T-cell (primary cell): ENCODE results near the gene BDKRB1. TPM values are rescaled to one million over a fixed set of nuclear protein-coding genes. Genes with fewer than 3 reads are reported as not detected.

Source experiments
- ATAC-seq, 4 experiments: fragments of 200-7000 bp in 3 of 4; fragments of 150-1000 bp in 1 of 4; cut with Tn5 transposase; replicated peaks in 1 of 4; 1 replicate in 3 of 4; 2 replicates in 1 of 4; pipeline ENCODE4 v1.10.0; 2021; ENCODE audit warnings: moderate library complexity in 3 of 4, mild to moderate bottlenecking in 2 of 4, moderate number of reproducible peaks in 1 of 4
- CTCF ChIA-PET, 2 donors: fragments of 300-600 bp; sonication (Branson Sonifier 250); formaldehyde crosslinking; loops; one replicate each; lab custom pipeline; 2022; ENCODE audit warnings: antibody characterized with exemption in 2 of 2; lab: Charles Lee
- POLR2A ChIA-PET, 2 donors: fragments of 300-600 bp; sonication (Branson Sonifier 250); formaldehyde crosslinking; loops; one replicate each; lab custom pipeline; 2022; ENCODE audit warnings: antibody characterized with exemption in 2 of 2; lab: Charles Lee
- DNase-seq, 35 experiments: peaks; one replicate each; pipeline versions ENCODE4 v3.0.0 to v3.0.0-alpha.2; 2013 to 2023
- H3K27ac ChIP-seq: one replicate; pipeline ENCODE4 v1.5.1; 2013; ENCODE audit warnings: low read length
- H3K27me3 ChIP-seq, 2 experiments: replicated peaks in 1 of 2; 1 replicate in 1 of 2; 2 replicates in 1 of 2; pipeline versions ENCODE4 v1.6.1 to v1.7.0; 2013; ENCODE audit warnings: low read length in 1 of 2, mixed read lengths in 1 of 2; ENCODE audit not compliant: control insufficient read depth in 2 of 2, insufficient read depth in 2 of 2; ENCODE audit errors: extremely low read depth in 1 of 2
- H3K36me3 ChIP-seq, 2 donors: 1 replicate in 1 of 2; 2 replicates in 1 of 2; pipeline versions ENCODE4 v1.6.1 to v1.7.0; 2013; ENCODE audit warnings: low read length in 1 of 2; ENCODE audit not compliant: control insufficient read depth in 2 of 2, insufficient read depth in 1 of 2; ENCODE audit errors: extremely low read depth in 1 of 2
- H3K4me1 ChIP-seq, 2 experiments: 1 replicate in 1 of 2; 2 replicates in 1 of 2; pipeline versions ENCODE4 v1.6.1 to v1.7.0; 2013; ENCODE audit warnings: low read length in 2 of 2, mixed read lengths in 1 of 2; ENCODE audit not compliant: insufficient read depth in 2 of 2, control insufficient read depth in 1 of 2; ENCODE audit errors: extremely low read depth in 1 of 2
- H3K4me3 ChIP-seq, 2 donors: 1 replicate in 1 of 2; 2 replicates in 1 of 2; pipeline versions ENCODE4 v1.5.1 to v1.7.0; 2013; ENCODE audit warnings: mild to moderate bottlenecking in 2 of 2, low read length in 1 of 2, moderate library complexity in 1 of 2; ENCODE audit not compliant: control insufficient read depth in 1 of 2; ENCODE audit errors: extremely low read depth in 1 of 2
- H3K9me3 ChIP-seq: 2 replicates; pipeline ENCODE4 v1.7.0; 2013
- H3K27ac Mint-ChIP-seq, 2 donors: one replicate each; pipeline ENCODE4 v1.8.0; 2020 to 2021; ENCODE audit warnings: mild to moderate bottlenecking in 2 of 2, mixed read lengths in 2 of 2
- H3K27me3 Mint-ChIP-seq, 2 donors: one replicate each; pipeline ENCODE4 v1.8.0; 2021 to 2022; ENCODE audit warnings: mixed read lengths in 2 of 2
- H3K36me3 Mint-ChIP-seq: one replicate; pipeline ENCODE4 v1.8.0; 2021; ENCODE audit warnings: mixed read lengths
- H3K4me1 Mint-ChIP-seq, 3 donors: one replicate each; pipeline ENCODE4 v1.8.0; 2020 to 2022; ENCODE audit warnings: mixed read lengths in 3 of 3, mild to moderate bottlenecking in 1 of 3
- H3K4me3 Mint-ChIP-seq, 3 donors: one replicate each; pipeline ENCODE4 v1.8.0; 2020 to 2022; ENCODE audit warnings: mild to moderate bottlenecking in 3 of 3, mixed read lengths in 3 of 3, moderate library complexity in 3 of 3
- H3K9me3 Mint-ChIP-seq, 3 donors: one replicate each; pipeline ENCODE4 v1.8.0; 2020 to 2022; ENCODE audit warnings: mixed read lengths in 3 of 3
- WGBS: methylation state at CpG from one replicate; pipeline ENCODE4 v1.1.5; 2013; ENCODE audit warnings: missing lambda C conversion rate; ENCODE audit not compliant: insufficient coverage; 5-methylcytosine and 5-hydroxymethylcytosine counted together
- total RNA-seq, 35 experiments: library from RNA in 6 of 35; stranded (reverse) in 6 of 35; fragments of 120-200 nt in 1 of 35; gene quantifications; one replicate each; pipeline versions ENCODE4 v1.2.1 to v1.2.4 and lab custom pipeline; 2013 to 2026

The BDKRB1 gene
- total RNA-seq, 5 donors from 2014 or later (not counting 1 experiment from before 2014, with no cell fraction given), result not detected

DNA sequence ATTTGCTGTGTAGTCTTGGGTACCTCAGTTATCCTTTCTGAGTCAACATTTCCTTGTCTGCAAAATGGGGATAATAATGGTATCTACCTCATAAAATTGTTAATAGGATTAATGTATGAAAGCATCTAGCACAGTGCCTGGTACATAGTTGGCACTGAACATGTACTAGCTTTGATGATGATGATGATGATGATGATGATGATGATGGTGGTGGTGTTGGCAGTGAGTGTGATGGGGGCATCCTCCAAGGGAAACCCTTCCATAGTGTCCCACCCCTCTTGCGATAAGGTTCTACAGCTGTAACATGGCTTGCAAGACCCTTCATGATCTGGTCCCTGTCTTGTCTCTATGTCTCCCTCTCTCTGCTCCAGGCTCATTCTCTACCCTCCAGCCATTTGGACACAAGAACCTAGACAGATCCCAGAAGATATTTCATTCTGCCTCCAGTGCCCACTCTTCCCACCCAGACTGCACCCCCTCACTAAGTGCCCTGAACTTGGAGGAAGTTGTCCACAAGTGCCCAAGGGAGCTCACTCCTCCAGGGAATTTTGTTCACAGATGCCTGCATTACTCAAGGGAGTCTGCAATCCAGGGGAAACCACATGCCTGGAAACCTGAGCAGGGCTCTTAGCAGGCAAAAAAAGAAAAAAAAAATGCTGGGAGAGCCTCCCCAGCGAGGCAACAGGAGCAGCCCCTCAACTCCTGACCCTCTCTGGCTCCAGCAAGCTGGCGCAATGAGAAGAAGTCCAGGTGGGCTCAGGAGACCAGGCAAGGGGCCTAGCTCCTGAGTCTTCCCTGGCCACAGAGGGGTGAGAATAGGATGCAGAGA, 10.1 kb upstream of the BDKRB1 start:
- CTCF ChIA-PET, result no interaction called here
- no peaks in the 10 kb centered on the region for H3K4me1 Mint-ChIP-seq

DNA sequence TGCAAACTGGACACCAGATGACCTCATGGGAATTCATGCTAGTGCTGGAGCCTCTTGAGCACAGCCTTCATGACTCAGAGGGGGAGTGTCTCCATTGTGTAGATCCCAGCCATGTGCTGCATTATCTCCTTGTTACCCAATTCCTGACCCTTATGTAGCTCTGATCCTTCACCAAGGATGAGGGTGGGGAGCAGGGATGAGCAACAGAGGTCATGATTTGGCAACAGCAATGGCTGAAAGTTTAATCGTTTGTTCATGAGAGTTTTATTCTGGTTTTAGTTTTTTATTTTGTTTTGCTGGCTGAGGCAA, 9.5 kb upstream of the BDKRB1 start:
- DNase-seq, result no peak

More for the DNA sequence above, 10.1 kb upstream of the BDKRB1 start:
- WGBS, result 78% methylated on average over 3 of the region's 3 CpGs
- H3K4me3 Mint-ChIP-seq, result no peak overlapping the region
- H3K27ac Mint-ChIP-seq, result no peak overlapping the region
- Histone ChIP-seq H3K27me3 (peaks cover 0 to 15% of the 10 kb centered on the region in 2 experiments), H3K27ac (no peak overlapping the region), H3K9me3 (no peaks in the 10 kb centered on the region), H3K36me3 (no peaks in the 10 kb centered on the region), H3K4me3 (no peak overlapping the region), H3K4me1 (no peaks in the 10 kb centered on the region)
- POLR2A ChIA-PET, result no interaction called here
- peaks cover 17 to 25% of the 10 kb centered on the region in 2 donors for H3K27me3 Mint-ChIP-seq
- DNase-seq (no peak), ATAC-seq (no peak)
- no peaks in the 10 kb centered on the region for H3K36me3 Mint-ChIP-seq
- peaks cover 0 to 6% (median 0%) of the 10 kb centered on the region in 3 donors for H3K9me3 Mint-ChIP-seq

DNA sequence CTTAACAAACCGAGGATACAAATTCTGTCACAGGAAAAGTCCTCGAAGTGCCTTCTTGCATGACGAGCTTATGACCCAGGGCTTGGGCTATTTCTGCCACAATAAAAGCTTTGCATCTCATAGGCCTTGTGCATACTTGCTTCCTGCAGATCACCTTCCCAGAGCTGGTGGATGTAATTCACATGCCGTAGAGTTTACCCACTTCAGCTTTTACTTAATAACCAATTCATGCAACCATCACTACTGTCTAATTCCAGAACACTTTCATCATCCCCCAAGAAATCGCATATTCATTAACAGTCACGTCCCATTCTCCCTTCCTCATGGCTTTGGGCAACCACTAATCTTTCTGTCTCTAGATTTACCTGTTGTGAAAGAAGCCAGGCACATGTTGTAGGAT, 9.0 kb upstream of the BDKRB1 start:
- Histone ChIP-seq H3K36me3 (no peaks in the 10 kb centered on the region), H3K27me3 (peaks cover 0 to 14% of the 10 kb centered on the region in 2 experiments), H3K9me3 (no peaks in the 10 kb centered on the region), H3K4me1 (no peaks in the 10 kb centered on the region), H3K27ac (no peak overlapping the region), H3K4me3 (no peak overlapping the region)
- no peaks in the 10 kb centered on the region for H3K36me3 Mint-ChIP-seq
- WGBS, result 84% methylated on average over 4 of the region's 6 CpGs
- H3K27me3 Mint-ChIP-seq, result peaks cover 22 to 35% of the 10 kb centered on the region in 2 donors
- DNase-seq, result no peak
- H3K4me1 Mint-ChIP-seq, result no peaks in the 10 kb centered on the region
- ChIA-PET CTCF (interaction anchor here in 1 of 2 donors (0.7 kb wide), 1 partner anchor 51 kb away, joined by 3 read pairs; no protein-coding TSS in a partner anchor), POLR2A (no interaction called here)
- no peak for ATAC-seq
- no peak overlapping the region for H3K27ac Mint-ChIP-seq
- H3K4me3 Mint-ChIP-seq, result no peak overlapping the region
- peaks cover 0 to 6% (median 0%) of the 10 kb centered on the region in 3 donors for H3K9me3 Mint-ChIP-seq

More for the DNA sequence above, 9.5 kb upstream of the BDKRB1 start:
- H3K36me3 Mint-ChIP-seq, result no peaks in the 10 kb centered on the region
- Histone ChIP-seq H3K36me3 (no peaks in the 10 kb centered on the region), H3K4me3 (no peak overlapping the region), H3K27me3 (peaks cover 0 to 11% of the 10 kb centered on the region in 2 experiments), H3K4me1 (no peaks in the 10 kb centered on the region), H3K27ac (no peak overlapping the region), H3K9me3 (no peaks in the 10 kb centered on the region)
- peaks cover 0 to 6% (median 0%) of the 10 kb centered on the region in 3 donors for H3K9me3 Mint-ChIP-seq
- peaks cover 19 to 29% of the 10 kb centered on the region in 2 donors for H3K27me3 Mint-ChIP-seq
- no peak for ATAC-seq
- no peaks in the 10 kb centered on the region for H3K4me1 Mint-ChIP-seq
- WGBS, result 80% methylated on average over 1 of the region's 1 CpG
- ChIA-PET POLR2A (no interaction called here), CTCF (no interaction called here)
- no peak overlapping the region for H3K4me3 Mint-ChIP-seq
- H3K27ac Mint-ChIP-seq, result no peak overlapping the region

DNA sequence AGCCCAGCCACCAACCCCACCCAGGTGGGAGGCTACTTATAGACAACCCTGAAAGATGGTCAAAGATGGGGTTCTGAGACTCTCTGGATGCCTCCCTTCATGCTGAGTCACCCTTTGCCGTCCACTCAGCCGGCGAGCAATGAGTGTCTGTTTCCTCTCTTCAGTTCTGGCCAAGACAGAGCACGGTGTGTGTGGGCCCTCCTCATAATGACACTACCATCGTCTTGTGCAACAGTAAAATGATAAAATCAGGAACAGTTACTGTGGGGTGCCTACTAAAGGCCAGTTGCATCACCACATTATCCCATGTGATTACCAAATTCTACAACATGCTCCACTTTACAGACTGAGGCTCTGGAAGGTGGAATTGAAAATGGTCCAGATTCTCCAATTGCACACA, 7.0 kb upstream of the BDKRB1 start:
- H3K4me1 ChIP-seq, result no peaks in the 10 kb centered on the region
- H3K4me3 ChIP-seq, result no peak overlapping the region
- 60% methylated on average over 2 of the region's 5 CpGs for WGBS
- Mint-ChIP-seq H3K27ac (no peak overlapping the region), H3K9me3 (peaks cover 0 to 6% (median 0%) of the 10 kb centered on the region in 3 donors), H3K4me1 (no peaks in the 10 kb centered on the region), H3K36me3 (no peaks in the 10 kb centered on the region), H3K27me3 (peaks cover 39 to 51% of the 10 kb centered on the region in 2 donors), H3K4me3 (no peak overlapping the region)
- ATAC-seq, result no peak
- H3K27me3 ChIP-seq, result peaks cover 0 to 34% of the 10 kb centered on the region in 2 experiments
- ChIA-PET CTCF (no interaction called here), POLR2A (no interaction called here)
- H3K9me3 ChIP-seq, result no peaks in the 10 kb centered on the region
- DNase-seq, result no peak
- no peaks in the 10 kb centered on the region for H3K36me3 ChIP-seq
- no peak overlapping the region for H3K27ac ChIP-seq

DNA sequence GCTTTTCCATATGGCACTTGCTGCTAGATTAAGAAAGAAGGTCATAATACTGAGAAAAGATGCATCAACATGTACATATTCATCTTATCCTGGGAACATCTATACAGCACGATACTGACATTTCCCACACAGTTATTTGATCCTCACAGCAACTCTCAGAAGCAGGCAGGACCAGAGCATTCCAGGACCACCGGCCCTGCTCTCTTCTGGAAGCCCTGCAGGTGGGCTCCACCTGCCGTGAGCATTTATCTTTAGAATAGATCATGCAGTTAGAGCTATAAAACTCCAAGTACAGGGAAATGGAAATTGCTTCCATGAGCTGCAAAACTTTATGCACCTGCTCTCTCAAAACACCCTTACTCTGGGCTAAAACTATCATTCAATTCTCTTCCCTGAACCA, 5.5 kb upstream of the BDKRB1 start:
- Mint-ChIP-seq H3K36me3 (no peaks in the 10 kb centered on the region), H3K9me3 (peaks cover 0 to under 1% (median 0%) of the 10 kb centered on the region in 3 donors), H3K4me1 (no peaks in the 10 kb centered on the region), H3K27ac (no peak overlapping the region), H3K27me3 (peaks cover 48 to 54% of the 10 kb centered on the region in 2 donors), H3K4me3 (no peak overlapping the region)
- Histone ChIP-seq H3K4me3 (no peak overlapping the region), H3K9me3 (no peaks in the 10 kb centered on the region), H3K27me3 (peaks cover 0 to 42% of the 10 kb centered on the region in 2 experiments), H3K36me3 (no peaks in the 10 kb centered on the region), H3K4me1 (no peaks in the 10 kb centered on the region), H3K27ac (no peak overlapping the region)
- DNase-seq, result no peak
- ATAC-seq, result no peak
- WGBS, result 66% methylated on average over 3 of the region's 3 CpGs
- CTCF ChIA-PET, result no interaction called here
- POLR2A ChIA-PET, result no interaction called here

DNA sequence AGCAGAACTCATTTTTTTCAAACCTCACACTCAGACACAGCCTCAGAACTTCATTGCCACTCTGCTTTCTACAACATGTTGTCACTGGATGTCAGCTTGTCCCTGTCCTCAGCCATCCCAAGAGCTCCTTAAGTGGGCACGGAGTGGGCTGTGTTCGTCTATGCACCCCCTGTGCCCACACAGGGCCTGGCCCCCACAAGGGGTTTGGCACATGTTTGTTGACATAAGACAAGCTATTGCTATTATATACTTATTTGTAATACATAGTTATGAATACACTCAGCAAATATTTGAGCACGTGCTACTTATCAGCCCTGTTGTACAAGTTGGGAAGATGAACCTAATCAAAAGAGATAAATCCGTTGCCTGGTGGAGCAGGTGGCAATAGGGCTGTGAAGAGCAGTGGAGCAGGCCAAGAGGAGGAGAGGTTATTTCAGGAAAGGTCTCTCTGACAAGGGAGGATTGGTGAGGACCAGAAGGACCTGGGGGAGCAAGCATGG, 4.3 kb upstream of the BDKRB1 start:
- H3K27me3 ChIP-seq, result peaks cover 0 to 45% of the 10 kb centered on the region in 2 experiments
- H3K9me3 ChIP-seq, result no peaks in the 10 kb centered on the region
- H3K4me1 ChIP-seq, result no peaks in the 10 kb centered on the region
- no peaks in the 10 kb centered on the region for H3K36me3 Mint-ChIP-seq
- no peaks in the 10 kb centered on the region for H3K36me3 ChIP-seq
- no peak overlapping the region for H3K27ac ChIP-seq
- CTCF ChIA-PET, result interaction anchor here in 1 of 2 donors (0.5 kb wide), 1 partner anchor 21 kb away, joined by 7 read pairs; no protein-coding TSS in a partner anchor
- no peak overlapping the region for H3K4me3 Mint-ChIP-seq
- no peak overlapping the region for H3K4me3 ChIP-seq
- no peak overlapping the region for H3K27ac Mint-ChIP-seq
- H3K4me1 Mint-ChIP-seq, result no peaks in the 10 kb centered on the region
- no peak for DNase-seq
- ATAC-seq, result no peak
- no peaks in the 10 kb centered on the region for H3K9me3 Mint-ChIP-seq
- POLR2A ChIA-PET, result no interaction called here
- 55% methylated on average over 2 of the region's 4 CpGs for WGBS
- H3K27me3 Mint-ChIP-seq, result peaks cover 50 to 61% of the 10 kb centered on the region in 2 donors
